Calu3 (cell line): ENCODE results near the gene MAGT1. TPM values are rescaled to one million over a fixed set of nuclear protein-coding genes. Genes with fewer than 3 reads are reported as not detected.

ENCODE experiments used
- BruUV-seq: library from RNA; stranded (reverse); fragments of 400-500 nt; replicated peaks from 2 replicates; lab custom pipeline; 2021; lab: Mats Ljungman, UMichigan
- CTCF ChIA-PET: fragments of 300-600 bp; sonication (Branson Sonifier 250); formaldehyde crosslinking; loops from one replicate; lab custom pipeline; 2022; ENCODE audit warnings: antibody characterized with exemption; lab: Charles Lee
- DNase-seq: peaks from one replicate; pipeline ENCODE4 v3.0.0; 2022
- H3K27ac Mint-ChIP-seq: one replicate; pipeline ENCODE4 v1.8.0; 2022; ENCODE audit warnings: mixed read lengths; ENCODE audit not compliant: unreplicated experiment
- H3K27me3 Mint-ChIP-seq: one replicate; pipeline ENCODE4 v1.8.0; 2022; ENCODE audit warnings: mixed read lengths; ENCODE audit not compliant: unreplicated experiment
- H3K36me3 Mint-ChIP-seq: one replicate; pipeline ENCODE4 v1.8.0; 2022; ENCODE audit warnings: mild to moderate bottlenecking, moderate library complexity, mixed read lengths; ENCODE audit not compliant: insufficient read depth, unreplicated experiment
- H3K4me1 Mint-ChIP-seq: one replicate; pipeline ENCODE4 v1.8.0; 2022; ENCODE audit warnings: mild to moderate bottlenecking, low read depth, mixed read lengths; ENCODE audit not compliant: unreplicated experiment
- H3K4me3 Mint-ChIP-seq: one replicate; pipeline ENCODE4 v1.8.0; 2022; ENCODE audit warnings: mild to moderate bottlenecking, low read depth, moderate library complexity, mixed read lengths; ENCODE audit not compliant: unreplicated experiment
- H3K9me3 Mint-ChIP-seq: one replicate; pipeline ENCODE4 v1.8.0; 2022; ENCODE audit warnings: low read depth, mixed read lengths; ENCODE audit not compliant: unreplicated experiment
- CTCF ChIP-seq: fragments of 200-600 bp; IDR thresholded peaks from one replicate; pipeline ENCODE4 v1.8.0; 2022; ENCODE audit warnings: antibody characterized with exemption; ENCODE audit not compliant: unreplicated experiment
- intact Hi-C: fragments of 100-400 bp; cut with micrococcal nuclease; formaldehyde crosslinking; loops from one replicate; pipeline ENCODE4 v1.10.0; 2022; ENCODE audit not compliant: unreplicated experiment
- total RNA-seq: library from RNA; stranded (reverse); gene quantifications from 2 replicates; pipeline ENCODE4 v1.2.3, GENCODE V29; 2022

MAGT1 gene
- total RNA-seq, 1 experiment from 2014 or later: 158 TPM

GRCh38 chrX:77820091-77820727, 75.0 kb downstream of the MAGT1 start:
- H3K27me3 Mint-ChIP-seq: no peaks in the 10 kb centered on the region
- H3K27ac Mint-ChIP-seq: no peak overlapping the region
- no peaks in the 10 kb centered on the region for H3K4me1 Mint-ChIP-seq
- DNase-seq: no peak
- no peak for TF ChIP-seq CTCF
- H3K36me3 Mint-ChIP-seq: peaks cover 17% of the 10 kb centered on the region
- BruUV-seq: no TSS peak
- no peak overlapping the region for H3K4me3 Mint-ChIP-seq
- intact Hi-C loops: no loop called here
- CTCF ChIA-PET: no interaction called here
- peaks cover 2% of the 10 kb centered on the region for H3K9me3 Mint-ChIP-seq

- no TSS peak for BruUV-seq
- Mint-ChIP-seq H3K4me3 (no peak overlapping the region), H3K36me3 (no peaks in the 10 kb centered on the region), H3K9me3 (no peaks in the 10 kb centered on the region), H3K4me1 (no peaks in the 10 kb centered on the region), H3K27me3 (no peaks in the 10 kb centered on the region), H3K27ac (no peak overlapping the region)
- intact Hi-C loops: no loop called here
- CTCF ChIA-PET: interaction anchor here (0.5 to 0.6 kb wide), 2 partner anchors 69 to 222 kb away, joined by 3 to 5 read pairs; no protein-coding TSS in a partner anchor
- no peak for DNase-seq
- TF ChIP-seq CTCF: no peak
These were observed 81.0 kb downstream of the MAGT1 start for GRCh38 chrX:77814210-77814609.

- intact Hi-C loops: no loop called here
- Mint-ChIP-seq H3K27ac (no peak overlapping the region), H3K9me3 (no peaks in the 10 kb centered on the region), H3K27me3 (no peaks in the 10 kb centered on the region), H3K4me1 (no peaks in the 10 kb centered on the region), H3K4me3 (no peak overlapping the region), H3K36me3 (no peaks in the 10 kb centered on the region)
- DNase-seq: no peak
- BruUV-seq: no TSS peak
- no peak for TF ChIP-seq CTCF
- CTCF ChIA-PET: no interaction called here
These were observed 93.0 kb downstream of the MAGT1 start for GRCh38 chrX:77802201-77802600.

- Mint-ChIP-seq H3K4me3 (no peak overlapping the region), H3K27me3 (no peaks in the 10 kb centered on the region)
- BruUV-seq: no TSS peak
These were observed 100.1 kb downstream of the MAGT1 start for GRCh38 chrX:77795124-77795523.

More at GRCh38 chrX:77795124-77795523, 100.1 kb downstream of the MAGT1 start:
- Mint-ChIP-seq H3K9me3 (no peaks in the 10 kb centered on the region), H3K36me3 (no peaks in the 10 kb centered on the region), H3K27ac (no peak overlapping the region), H3K4me1 (no peaks in the 10 kb centered on the region)
- CTCF ChIA-PET: no interaction called here
- no peak for TF ChIP-seq CTCF
- no peak for DNase-seq
- intact Hi-C loops: no loop called here
